ENCODE measurements around the gene POC1A.

- TF ChIP-seq CTCF (IDR thresholded peaks at IDR 0.05) (no peak), POLR2A (IDR thresholded peaks at IDR 0.05) (no peak)
Measured at GRCh38 chr3:52190294-52191074, 36.3 kb upstream of the POC1A start.

Data from testis (tissue), 2 donors.